Measurements from ENCODE around the gene AQP3.
A peak's percentile ranks its signal among the peaks of the same experiment; 100 is the strongest.

Gene AQP3

DNA sequence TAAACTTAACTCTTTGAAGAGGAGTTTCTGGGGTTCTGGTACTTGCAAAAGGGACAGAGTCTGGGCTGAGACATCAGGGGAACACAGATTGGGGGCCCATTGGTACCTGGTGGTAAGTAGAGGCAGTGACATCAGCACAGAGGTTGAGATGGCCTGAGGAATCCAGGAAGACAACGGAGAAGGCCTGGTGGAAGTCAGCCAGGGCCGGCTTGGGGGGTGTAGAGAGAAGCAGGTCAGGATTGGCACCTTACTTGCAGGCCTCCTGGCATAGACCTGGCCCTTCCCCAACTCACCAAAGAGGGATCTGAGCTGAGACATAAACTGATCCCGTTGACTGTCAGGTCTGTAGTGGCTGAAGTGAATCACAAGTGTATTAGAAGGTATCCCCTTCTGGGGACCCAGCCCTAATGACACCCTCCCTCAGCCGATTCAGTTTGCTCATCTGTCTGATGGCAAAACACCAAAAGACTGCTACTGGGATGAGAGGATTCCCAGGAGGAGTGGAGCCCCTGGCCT lies 20.9 kb upstream of the AQP3 start:
- TF ChIP-seq, protein P1, sequence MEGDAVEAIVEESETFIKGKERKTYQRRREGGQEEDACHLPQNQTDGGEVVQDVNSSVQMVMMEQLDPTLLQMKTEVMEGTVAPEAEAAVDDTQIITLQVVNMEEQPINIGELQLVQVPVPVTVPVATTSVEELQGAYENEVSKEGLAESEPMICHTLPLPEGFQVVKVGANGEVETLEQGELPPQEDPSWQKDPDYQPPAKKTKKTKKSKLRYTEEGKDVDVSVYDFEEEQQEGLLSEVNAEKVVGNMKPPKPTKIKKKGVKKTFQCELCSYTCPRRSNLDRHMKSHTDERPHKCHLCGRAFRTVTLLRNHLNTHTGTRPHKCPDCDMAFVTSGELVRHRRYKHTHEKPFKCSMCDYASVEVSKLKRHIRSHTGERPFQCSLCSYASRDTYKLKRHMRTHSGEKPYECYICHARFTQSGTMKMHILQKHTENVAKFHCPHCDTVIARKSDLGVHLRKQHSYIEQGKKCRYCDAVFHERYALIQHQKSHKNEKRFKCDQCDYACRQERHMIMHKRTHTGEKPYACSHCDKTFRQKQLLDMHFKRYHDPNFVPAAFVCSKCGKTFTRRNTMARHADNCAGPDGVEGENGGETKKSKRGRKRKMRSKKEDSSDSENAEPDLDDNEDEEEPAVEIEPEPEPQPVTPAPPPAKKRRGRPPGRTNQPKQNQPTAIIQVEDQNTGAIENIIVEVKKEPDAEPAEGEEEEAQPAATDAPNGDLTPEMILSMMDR (IDR thresholded peaks at IDR 0.05; ENCODE audit: extremely low read depth, missing control alignments) = no peak
- peak; percentile 1 for DNase-seq (ENCODE audit: low spot score)

DNA sequence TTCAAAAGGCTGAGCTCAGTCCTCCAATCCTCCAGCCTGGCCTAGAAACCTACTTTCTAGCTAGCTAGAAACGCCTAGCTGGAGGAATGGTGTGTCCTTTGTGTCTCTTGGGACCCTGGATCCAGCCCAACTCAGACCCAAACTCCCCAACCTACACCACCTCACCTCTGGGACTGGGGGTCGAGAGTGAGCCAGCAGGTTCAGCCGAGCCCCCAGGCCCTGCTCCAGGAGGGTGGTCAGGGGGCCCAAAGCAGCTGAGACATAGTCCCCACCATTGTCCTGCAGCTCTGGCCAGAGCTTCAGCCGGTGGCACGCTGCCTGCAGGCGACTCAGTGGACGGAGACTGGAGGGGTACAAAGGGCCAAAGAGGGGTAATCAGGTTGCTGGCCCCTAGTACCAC lies 20.1 kb upstream of the AQP3 start:
- DNase-seq (ENCODE audit: low spot score) = peak; percentile 3
- TF ChIP-seq, protein P1 (IDR thresholded peaks at IDR 0.05; ENCODE audit: extremely low read depth, missing control alignments) = no peak

DNA sequence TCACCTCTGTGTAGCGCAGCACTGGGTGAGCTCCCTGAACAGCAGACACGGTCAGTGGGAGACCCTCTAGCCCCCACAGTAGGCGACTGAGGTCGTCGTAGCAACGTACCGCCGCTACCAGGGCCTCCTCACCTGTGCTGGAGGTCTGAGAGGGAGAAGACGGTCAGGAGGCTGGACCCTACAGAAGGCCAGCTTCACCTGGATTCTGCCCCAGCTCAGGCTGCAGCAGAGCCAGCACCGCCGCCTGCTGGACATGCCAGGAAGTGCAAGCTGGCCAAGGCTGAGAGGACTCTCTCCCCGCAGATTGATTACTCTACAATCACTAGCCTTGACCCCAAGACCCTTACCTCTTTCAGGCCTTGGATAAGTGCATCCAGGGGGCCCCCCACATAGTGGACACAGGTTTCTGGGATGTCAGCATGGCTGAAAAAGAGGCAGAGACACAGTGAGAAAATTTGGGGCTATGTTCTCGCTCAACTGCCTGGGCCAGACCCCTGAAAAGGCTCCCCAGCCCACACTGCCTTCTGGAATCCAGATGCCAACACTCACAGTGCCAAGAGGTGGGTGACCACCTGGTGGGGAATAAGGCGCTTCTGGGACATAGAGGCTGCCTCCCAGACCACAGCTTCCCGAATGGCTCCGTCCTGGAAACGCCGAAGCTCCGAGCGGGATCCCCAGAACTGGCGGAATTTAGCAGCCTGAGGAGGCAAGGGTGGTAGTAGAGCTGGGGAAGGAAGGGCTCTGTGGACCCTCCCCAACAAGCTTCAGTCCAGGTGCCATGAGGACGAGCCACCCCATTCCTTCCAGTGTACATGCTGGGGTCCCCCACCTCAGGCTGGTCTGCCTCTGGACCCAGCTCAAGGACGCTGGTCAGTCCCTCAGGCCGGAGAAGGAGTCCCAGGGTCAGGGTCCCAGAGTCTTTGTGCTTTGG lies 19.4 kb upstream of the AQP3 start:
- peak; percentile 76 for DNase-seq (ENCODE audit: low spot score)
- TF ChIP-seq, protein P1 (IDR thresholded peaks at IDR 0.05; ENCODE audit: extremely low read depth, missing control alignments) = peak; percentile 98

DNA sequence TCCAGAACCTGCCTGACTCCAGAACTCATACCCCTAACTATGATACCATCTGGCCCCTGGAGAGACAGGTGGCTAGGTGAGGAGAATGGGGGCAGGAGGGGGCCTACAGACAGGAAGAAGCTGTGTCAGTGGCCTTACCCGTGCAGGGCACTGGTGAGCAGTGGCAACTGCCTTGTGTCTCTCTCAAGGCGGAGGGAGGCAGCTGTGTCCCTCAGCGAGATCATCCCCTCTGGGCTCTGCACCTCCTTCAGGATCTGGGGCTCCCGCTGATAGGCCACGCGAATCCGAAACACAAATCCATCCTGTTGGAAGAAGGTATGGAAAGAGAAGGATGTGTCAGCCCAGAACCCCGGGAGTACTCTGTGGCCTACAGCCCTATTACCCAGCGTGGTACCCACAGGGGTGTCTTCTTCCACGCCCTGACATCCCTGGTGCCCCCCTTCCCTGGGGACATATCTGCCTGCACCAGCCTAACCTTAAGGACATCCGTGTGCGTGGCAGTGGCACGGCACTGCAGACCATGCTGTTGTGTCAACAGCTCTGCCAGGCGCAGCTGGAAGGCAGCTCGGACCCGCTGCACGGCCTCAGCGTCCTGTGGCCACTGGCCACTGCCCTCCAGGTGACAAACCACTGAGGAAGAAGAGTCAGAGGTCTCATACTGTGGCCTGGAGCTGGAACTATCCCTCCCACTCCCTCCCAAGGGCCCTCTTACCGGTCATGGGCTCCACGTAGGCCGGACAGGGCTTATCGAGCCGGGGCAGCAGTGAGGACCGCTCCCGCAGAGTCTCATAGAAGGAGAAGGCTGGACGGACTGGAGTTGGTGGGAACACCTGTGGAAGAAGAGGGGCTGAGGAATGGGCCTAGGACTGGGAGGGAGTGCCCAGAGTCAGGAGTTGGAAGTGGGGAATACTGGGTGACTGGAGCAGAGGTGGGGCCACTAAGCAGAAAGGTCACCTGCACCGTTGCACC lies 18.5 kb upstream of the AQP3 start:
- TF ChIP-seq, protein P1 (IDR thresholded peaks at IDR 0.05; ENCODE audit: extremely low read depth, missing control alignments) = no peak
- DNase-seq (ENCODE audit: low spot score) = no peak

DNA sequence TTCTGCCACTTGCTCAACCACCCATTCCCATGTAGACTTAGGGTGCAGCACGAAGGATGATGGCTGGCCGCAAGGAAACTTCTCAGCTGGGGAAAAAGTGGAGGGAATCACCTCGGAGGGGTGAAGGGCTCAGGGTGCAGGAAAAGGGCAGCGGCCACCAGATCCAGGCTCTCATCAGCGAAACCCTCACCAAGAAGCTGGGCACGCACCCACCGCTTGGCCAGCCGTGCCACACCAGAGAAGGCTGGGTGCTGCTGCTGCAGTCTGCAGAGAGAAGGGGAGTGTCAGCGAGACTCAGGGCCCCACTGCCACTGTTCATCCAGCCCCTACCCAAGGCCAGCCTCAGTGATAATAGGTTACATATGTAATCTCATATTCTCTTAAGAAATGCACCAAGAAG lies 17.7 kb upstream of the AQP3 start:
- TF ChIP-seq, protein P1 (IDR thresholded peaks at IDR 0.05; ENCODE audit: extremely low read depth, missing control alignments) = no peak

DNA sequence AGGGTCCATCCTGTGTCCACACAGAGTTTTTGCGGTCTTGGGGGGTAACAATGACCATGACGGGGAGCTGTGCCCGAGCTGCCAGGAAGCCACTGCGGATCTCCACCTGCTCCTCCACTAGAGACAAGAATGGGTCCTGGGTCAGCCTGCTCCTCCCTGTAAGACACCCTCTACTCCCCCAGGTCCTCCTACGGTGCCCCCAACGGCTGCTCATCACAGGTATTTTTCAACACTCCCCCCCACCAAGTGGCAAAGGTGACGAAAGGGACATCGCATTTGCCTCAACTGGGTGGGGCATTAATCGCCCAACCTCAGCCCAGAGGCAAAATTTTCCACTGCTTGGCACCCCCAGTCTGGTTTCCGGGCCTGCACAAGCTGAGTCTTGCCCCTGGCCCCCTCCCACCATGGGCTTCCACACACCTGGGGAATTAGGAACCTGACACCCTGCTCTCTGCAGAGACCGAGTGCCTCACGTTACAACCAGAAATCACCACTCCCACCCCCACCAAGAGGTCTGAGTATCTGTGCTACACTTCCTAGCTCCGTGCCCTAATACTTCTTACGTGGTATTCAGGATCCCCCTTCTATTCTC lies 16.7 kb upstream of the AQP3 start:
- DNase-seq (ENCODE audit: low spot score) = no peak
- TF ChIP-seq, protein P1 (IDR thresholded peaks at IDR 0.05; ENCODE audit: extremely low read depth, missing control alignments) = no peak

More for the DNA sequence above, 17.7 kb upstream of the AQP3 start:
- no peak for DNase-seq (ENCODE audit: low spot score)
